Tongue (tissue), 2 donors: ENCODE results near the gene FBXO34. TPM values are rescaled to one million over a fixed set of nuclear protein-coding genes. Genes with fewer than 3 reads are reported as not detected.

ENCODE experiments used
- DNase-seq: peaks from one replicate; pipeline ENCODE4 v3.0.0-alpha.2; 2015
- total RNA-seq: library from RNA; depleted of rRNA; stranded (reverse); fragments of >200 nt; gene quantifications from one replicate; pipeline ENCODE4 v1.2.3, GENCODE V29; 2014

FBXO34 gene
- total RNA-seq, 1 donor from 2014 or later, result 40.7 TPM

DNA sequence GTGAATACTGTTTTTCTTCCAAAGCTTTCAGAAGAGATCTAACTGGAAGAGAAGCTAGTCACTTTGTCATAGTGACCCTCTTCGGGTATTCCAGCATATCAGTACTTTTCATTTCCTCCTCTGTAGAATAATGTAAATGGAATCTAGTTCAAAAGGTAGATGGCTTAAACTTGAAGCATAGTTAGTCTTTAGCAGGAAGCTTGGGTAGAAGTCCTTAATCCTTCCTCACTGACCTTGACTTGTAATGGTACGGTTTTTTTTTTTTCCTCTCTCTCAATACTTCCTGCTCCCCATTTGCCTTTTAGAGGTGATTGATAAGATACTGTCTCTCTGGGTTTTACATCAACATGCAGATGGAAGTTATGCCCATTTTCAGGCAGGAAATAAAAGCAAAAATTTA is 1.7 kb downstream of the FBXO34 start:
- no peak for DNase-seq

DNA sequence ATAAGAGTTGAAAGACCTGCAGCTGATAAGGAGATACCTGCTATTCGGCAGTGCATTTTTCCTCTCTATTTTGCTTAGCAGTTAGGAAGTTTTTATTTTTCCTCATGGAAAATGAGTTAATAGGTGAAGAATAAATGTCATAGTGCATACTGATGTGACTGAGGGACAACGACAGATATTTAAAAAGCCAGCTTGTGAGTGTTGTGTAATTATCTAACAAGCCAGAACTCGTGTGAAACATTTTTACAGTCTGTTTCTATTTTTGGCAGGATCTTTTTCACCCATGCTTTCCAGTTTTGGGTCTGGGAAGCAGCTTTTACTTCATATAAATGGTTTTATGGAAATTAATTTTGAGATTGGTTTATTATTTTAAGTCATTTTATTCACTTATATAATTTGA is 2.9 kb downstream of the FBXO34 start:
- DNase-seq, result peak; percentile 20

DNA sequence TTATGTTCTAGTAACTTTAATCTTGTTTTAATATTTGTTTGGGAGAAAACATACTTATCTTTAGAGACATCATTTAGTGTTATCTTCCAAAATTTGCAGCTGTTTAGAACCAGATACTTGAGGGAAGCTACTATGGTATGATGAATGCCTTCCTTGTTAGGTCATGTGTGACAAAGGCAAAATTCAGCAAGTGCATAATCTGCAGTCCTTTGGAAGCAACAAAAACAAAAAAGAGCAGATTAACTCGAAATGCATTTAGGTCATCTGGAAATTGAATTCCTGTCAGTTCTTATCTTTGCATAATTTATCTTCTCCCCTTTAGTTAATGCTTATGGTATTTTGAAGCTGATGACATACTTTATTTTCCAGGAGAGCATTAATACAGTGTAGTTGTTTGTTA is 3.5 kb downstream of the FBXO34 start:
- peak; percentile 54 for DNase-seq

DNA sequence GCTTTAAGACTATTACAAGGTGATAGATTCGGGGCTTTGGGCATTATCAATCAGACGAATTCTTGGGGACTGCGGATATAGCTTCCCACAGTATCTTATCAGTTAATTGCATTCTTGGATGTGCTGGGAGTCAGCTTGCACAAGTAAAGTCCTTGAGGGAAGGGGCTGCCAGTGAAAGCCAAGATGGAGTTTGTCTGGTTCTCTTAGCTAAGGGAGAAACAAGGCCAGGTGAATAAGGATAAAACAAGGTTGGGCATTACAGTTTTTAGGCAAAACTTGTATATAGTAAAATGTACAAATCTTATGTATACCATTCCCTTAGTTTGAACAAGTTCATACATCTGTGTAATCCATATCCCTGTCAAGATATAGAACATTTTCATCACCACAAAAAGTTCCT is 5.5 kb downstream of the FBXO34 start:
- no peak for DNase-seq

DNA sequence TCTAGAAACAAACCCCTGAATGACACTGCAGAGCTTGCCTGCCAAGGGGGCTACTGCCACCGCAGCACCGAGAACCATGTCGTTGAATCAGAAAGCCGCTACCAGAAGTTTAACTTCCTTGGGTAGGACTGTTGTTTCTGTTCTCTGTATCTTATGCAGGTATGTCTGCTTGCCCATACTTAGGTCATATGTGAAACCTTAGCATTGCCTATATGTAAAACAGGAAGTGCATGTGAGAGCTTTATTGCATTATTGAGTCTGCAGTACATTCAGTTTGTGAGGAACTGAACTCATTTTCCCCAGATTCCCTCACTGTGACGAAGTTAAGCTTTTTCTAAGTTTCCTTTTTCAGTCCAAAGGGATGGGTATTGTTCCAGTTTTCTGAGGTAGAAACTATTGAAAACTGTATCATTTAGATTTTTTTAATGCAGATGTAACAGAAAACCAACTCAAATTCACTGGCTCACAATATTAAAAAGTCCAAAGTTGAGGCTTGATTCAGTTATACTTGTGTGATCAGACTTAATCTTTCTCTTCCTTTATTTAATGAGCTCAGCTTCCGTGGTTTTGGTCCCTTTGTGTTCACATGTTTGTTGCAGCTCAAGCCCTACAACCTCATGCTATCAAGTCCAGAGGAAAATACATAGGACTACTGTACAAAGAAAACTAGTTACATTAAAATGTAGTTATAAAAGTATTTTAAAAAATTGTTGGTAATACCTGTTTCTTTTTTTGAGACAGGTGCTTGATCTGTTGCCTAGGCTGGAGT is 6.9 kb downstream of the FBXO34 start:
- DNase-seq, result no peak

DNA sequence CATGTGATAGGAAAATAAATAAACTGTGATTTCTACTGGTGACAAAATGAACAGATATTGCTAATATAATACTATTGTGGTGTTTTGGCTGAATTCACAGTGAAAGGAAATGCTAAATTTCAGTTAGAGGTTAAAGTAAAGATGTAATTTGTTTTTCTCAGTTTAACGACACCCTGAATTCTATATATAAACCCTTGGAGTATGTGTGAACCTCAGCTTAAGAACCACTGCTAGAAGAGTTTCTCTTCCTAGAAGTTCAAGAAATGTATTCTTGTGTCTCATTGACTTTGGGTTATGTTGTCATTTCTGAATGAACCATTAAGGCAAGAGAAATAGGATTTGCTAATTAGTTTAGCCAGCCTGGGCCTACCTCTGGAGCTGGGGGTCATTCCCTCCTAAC is 8.2 kb downstream of the FBXO34 start:
- no peak for DNase-seq

DNA sequence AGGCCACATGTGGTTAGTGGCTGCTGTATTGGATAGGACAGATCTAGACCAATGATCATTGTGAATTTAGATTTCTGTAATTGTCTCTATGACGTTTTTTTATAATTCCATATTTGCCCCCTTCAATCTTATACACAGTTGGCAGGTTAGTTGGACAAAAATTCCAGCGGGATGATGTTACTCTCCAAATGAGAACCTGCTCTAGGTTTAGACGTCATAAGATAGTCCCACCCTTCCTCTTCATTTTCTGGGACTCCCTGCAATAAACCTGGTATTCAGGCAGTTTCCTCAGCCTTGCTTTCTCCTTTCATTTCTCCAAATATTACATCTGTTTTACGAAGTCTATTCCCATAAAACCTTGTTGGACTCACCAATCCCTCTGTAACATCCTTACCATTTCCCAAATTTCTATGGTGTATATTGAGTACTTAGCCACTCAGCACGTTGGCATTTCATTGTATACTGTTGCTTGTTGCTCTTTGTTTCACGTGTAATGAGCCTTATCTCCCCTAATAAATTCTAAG is 10.2 kb downstream of the FBXO34 start:
- no peak for DNase-seq

DNA sequence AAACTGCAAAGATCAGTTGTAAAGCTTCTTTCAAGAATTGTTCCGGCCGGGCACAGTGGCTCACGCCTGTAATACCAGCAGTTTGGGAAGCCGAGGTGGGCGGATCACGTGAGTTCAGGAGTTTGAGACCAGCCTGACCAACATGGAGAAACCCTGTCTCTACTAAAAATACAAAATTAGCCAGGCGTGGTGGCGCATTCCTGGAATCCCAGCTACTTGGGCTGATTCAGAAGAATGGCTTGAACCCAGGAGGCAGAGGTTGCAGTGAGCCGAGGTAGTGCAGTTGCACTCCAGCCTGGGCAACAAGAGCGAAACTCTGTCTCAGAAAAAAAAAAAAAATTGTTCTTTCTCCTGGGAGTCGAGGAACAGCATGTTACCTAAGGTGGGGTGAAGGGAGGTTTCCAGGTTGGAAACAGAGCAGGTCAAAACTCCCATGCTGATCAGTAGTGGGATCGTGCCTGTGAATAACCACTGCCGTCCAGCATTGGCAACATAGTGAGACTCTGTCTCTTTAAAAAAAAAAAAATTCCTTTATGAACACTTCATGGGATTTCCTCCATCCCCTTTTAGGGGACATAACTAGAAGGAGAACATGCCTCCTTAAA is 13.9 kb downstream of the FBXO34 start:
- DNase-seq, result no peak

DNA sequence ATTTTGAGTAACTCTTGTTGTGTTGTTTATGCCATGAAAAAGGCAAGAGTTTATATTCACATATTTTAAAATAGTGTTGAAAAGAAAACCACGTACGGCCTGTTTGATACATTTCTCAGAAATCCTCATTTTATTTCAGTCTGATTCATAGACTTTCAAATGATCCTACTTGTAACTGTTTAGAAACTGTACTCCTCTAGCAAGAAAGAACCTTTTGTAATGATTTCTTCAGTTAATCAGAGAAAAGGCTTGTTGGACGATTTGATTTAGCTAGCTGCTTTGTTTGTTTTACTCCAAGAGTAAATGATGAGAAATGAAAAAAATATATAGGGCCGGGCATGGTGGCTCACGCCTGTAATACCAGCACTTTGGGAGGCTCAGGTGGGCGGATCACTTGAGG is 17.2 kb downstream of the FBXO34 start:
- no peak for DNase-seq

DNA sequence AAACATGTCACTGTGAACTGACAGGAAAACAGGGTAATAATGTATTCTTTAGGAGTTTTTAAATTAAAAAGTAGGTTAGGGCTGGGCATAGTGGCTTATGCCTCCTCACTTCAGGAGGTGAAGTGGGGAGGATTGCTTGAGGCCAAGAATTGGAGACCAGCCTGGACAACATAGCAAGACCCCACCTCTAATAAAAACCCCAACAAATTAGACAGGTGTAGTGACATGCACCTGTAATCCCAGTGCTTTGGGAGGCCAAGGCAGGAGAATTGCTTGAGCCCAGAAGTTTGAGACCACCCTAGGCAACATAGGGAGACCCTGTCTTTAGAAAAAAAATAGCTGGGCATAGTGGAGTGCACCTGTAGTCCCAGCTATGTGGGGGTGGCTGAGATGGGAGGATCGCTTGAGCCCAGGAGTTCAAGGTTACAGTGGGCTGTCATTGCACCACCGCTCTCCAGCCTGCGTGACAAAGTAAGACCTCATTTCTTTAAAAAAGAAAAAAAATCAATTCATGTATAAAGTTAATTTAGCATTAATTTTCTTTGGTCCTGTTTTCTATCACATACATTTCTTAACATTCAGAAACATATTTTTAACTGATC is 20.4 kb downstream of the FBXO34 start:
- DNase-seq, result no peak

DNA sequence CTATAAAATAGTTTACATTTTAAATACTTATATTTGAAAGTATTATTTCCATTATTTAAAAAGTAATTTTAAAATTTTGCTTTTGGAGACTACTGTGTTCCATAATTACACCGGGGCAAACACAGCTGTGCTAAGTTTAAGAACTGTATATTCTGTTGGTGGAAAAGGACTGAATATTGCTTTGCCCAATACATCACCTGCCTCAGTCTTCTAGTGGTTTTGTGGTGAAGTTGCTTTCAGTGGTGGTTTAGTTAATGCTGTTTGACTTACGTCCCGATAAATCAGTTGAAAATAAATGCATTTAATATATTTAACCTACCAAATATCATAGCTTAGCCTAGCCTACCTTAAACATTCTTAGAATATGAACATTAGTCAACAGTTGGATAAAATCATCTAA is 23.4 kb downstream of the FBXO34 start:
- DNase-seq, result no peak

DNA sequence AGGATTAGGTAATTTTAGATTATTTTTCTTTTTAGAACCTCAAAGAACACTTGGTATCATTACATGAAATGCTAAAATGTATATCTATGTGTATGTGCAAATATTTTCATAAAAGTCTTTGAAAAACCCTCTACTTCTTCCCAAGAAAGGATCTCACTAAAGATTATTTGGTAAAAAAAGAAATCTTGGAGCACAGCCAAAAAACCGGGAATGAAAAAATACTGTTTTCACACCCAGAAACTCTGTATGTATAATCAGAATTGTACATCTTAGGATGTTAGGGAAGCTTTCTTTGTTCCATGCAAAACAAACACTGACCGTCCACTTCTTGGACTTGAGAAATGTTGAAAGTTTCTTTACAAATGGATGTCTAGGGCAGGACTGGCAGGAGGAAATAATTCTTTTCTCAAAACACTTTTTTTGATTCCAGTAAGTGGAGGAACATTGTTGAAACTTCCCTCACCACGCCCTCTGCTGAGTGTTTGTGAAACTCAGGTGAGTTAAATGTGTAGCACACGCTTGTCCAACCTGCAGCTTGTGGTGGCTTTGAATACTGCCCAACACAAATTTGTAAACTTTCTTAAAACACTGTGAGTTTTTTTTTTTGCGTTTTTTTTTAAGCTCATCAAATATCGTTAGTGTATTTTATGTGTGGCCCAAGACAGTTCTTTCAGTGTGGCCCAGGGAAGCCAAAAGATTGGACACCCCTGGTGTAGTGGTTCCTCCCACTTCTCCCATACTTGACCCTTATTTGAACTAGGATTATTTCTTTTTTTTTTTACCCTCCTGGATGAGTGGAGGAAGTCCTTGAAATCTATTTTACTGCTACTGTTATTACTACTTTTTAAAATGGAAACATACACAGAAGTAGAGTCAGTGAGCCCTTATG is 26.6 kb downstream of the FBXO34 start:
- peak; percentile 37 for DNase-seq

DNA sequence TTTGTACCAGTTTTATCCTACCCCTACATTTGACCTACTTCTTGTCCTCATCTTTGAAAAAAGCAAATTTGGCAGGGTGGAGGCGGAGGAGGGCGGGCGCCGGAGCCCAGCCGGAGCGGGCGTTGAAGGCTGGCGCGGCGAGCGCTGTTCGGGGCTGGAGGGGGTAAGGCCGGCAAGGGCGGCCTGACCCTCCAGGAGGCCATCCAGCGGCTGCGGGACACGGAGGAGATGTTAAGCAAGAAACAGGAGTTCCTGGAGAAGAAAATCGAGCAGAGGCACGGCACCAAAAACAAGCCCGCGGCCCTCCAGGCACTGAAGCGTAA is 27.2 kb downstream of the FBXO34 start:
- DNase-seq, result no peak

DNA sequence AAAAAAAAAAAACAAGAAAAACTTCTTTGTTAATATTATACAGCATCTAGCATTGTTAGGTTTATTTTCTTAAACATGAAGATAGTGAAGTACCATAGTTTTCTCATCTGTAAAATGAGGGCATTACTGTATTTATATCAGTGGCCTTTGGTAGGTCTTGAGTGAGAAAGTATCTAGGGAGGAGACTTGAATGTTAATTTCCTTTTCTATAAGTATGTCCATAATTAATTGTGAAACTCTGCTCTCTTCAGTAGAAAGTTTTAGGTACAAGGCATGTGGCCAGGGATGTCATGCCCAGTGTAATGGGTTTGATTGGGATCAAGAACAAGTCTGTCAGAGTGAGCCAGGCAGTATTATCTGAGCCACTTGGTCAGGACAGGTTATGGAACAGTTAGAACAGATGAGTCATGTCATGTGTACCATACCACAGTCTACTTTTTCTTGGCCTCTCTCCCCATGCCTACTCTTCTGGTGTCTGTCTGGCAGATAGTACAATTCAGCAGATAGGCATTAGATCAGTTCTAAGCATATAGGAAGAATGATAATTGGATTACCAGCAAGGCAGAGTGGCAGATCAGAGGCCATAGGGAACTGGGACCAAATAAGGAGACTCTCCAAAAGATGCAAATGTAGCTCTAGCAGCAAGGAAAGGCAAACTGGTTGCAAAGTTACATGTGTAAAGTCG is 30.4 kb downstream of the FBXO34 start:
- DNase-seq, result no peak

DNA sequence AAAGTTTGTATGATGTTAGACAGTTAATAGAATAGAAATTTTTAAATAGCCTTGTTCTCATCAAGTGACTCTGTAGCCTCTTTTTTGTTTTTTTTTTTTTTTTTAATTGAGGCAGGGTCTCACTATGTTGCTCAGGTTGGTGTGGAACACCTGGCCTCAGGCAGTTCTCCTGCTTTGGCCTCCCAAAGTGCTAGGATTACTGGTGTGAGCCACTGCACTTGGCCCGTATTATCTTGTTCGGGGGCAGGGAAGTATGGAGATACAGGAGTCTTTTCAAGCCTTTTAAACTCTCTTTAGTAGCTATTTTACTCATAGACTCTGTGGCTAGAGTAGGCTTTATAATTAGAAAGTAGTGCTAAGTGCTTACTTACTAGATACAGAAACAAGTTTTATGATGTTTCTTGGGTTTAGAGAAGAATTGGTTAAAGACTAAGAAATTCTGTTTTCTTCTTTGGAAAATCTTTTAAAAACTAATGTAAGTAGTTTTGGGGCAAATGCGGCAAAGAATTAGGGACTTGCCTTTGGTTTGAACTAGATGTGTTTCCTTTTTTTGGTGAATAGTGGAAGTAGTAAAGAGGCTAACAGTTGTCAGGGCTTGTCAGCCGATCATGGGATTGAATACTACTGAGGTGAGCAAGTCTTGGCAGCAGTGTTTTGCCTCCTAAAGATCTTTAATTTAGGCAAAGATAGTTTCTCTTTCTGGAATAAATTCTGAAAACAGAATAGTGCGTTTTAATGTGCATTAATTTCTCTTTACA is 31.3 kb downstream of the FBXO34 start:
- DNase-seq, result peak; percentile 16

DNA sequence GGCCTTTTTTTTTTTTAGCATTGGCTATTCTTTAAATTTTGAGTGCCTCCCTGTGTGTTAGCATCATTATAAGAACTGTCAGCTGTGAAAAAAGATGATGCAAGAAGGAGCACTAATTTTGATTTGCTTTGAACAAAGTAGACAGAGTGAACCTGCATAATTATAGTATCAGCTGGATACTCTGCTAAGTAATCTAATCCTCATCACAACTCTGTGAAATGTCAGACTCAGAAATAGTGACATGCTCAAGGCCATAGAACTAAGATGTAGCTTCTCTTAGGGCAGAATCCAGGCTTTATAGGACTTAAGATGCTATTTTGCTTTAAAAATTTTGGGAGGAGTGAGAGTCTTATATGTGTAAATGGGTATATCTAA is 31.9 kb downstream of the FBXO34 start:
- no peak for DNase-seq

DNA sequence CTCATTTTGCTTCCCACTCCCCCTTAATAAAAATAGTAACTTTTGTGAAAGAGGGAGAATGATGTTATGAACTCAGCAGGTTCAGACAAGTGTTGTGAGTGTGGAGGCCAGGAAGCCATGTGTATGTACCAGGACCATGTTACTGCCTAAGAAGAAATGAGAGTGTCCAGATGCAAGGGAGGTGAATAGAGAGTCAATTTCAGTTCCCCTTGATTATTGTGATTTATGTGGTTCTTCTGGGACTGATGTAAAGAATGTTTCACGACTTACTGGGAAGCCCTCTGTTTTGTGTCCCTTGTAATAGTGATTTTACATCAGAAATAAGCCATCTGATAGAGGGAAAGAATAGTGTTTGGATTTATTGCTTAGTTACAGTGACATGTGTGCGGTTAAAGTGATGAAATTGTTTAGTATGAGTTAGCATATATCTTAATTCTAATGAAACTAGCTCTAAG is 32.5 kb downstream of the FBXO34 start:
- DNase-seq, result peak; percentile 17

DNA sequence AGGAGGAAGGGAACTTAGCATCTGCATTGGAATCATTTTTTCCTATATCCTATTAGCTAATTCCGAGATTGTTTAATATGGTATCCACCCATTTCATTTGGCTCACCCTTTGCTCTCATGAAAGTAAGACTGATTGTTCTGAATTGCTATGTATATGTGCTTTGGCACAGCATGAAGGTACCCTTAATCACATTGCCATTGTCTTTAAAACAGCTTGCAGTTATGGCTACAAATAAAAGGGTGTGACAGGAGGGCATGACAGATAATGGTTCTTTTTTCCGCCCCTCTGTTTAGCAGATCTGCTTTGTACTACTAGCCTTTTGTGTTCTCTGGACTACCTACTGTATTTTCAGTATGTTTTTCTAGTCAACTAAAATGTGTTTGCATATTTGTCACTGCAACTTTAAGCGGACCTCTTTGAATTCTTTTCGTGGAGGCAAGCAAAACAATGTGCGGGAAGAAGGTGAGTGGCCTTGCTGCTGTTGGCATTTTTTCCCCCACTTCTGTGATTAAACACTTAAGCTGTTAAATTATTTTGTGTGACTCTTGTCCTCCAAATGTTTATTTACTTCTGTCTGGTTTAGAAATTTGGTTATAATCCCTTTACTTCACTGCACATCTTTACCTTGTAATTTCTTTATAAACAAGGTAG is 35.8 kb downstream of the FBXO34 start:
- no peak for DNase-seq

DNA sequence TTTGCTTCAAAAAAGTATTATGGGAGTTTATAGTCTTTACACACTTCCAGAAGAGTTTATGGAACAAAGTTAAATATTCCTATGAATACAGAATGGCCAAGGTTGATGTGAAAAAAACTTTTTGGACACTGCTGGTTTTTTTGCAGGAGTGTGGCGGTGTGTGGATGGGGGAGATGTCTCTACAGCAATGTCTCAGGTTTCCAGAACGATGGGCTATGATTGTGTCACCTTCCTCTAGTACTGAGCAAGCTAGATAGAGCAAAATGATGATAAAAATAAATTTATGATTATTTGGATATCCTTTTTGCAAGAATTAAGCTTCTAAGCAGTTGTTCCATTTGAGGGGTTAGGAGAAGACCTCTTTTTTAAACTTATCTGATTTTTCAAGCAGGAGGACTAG is 37.9 kb downstream of the FBXO34 start:
- DNase-seq, result no peak

DNA sequence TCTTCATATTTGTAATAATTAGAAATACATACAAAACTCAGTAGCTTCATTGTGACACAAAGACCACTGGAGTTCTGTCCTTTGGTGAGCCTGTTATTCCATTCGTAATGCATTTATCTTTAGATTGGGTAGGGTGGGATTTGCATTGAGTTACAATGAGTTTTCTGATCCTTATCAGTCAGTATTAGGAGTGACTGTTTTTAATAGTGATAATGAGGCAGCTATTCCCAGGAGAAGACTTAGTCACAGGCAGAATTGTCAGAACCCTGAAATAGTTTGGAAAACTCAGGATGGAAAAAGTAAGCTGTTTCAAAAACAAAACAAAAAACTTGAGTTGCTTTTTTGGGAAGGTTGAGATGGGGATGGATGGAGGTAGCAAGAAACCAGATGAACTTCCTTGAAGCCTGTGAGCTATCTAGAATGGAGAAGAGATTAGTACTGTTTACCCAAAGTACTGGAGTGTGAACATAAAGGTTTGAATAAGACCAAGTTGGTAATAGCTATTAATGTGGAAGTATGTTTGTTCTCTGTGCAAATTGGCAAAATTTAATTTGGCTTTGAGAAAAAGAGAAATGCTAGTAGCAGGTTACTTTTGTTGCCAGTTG is 38.6 kb downstream of the FBXO34 start:
- DNase-seq, result no peak
